B cell (primary cell): ENCODE data around the gene PILRB. TPM values are rescaled to one million over a fixed set of nuclear protein-coding genes. Genes with fewer than 3 reads are reported as not detected.
A peak's percentile ranks its signal among the peaks of the same experiment; 100 is the strongest.

Experiments used
- ATAC-seq: fragments of 200-7000 bp; cut with Tn5 transposase; one replicate; pipeline ENCODE4 v1.10.0; 2021; ENCODE audit warnings: low read depth, mild to moderate bottlenecking, moderate number of reproducible peaks, moderate library complexity
- CTCF ChIA-PET: fragments of 350-600 bp; sonication (Branson Sonifier 250); formaldehyde crosslinking; loops from one replicate; lab custom pipeline; 2021; ENCODE audit warnings: antibody characterized with exemption, inconsistent platforms; lab: Charles Lee
- POLR2A ChIA-PET: fragments of 350-600 bp; sonication (Branson Sonifier 250); formaldehyde crosslinking; loops from one replicate; lab custom pipeline; 2021; ENCODE audit warnings: antibody characterized with exemption; lab: Charles Lee
- DNase-seq: peaks from one replicate; pipeline ENCODE4 v3.0.0; 2013
- H2AFZ ChIP-seq: 2 replicates; pipeline ENCODE4 v1.6.1; 2012; ENCODE audit warnings: mild to moderate bottlenecking, low read depth, low read length; ENCODE audit not compliant: insufficient read depth, poor library complexity, severe bottlenecking
- H3K27ac ChIP-seq, 2 donors: 1 replicate in 1 of 2; 2 replicates in 1 of 2; pipeline ENCODE4 v1.5.1; 2012 to 2013; ENCODE audit warnings: low read length in 2 of 2, mild to moderate bottlenecking in 2 of 2, moderate library complexity in 1 of 2
- H3K27me3 ChIP-seq, 4 experiments: fragments of 200-600 bp in 1 of 4; sonication (generic) in 1 of 4; replicated peaks in 1 of 4; 1 replicate in 2 of 4; 2 replicates in 2 of 4; pipeline versions ENCODE4 v1.6.1 to v1.7.0; 2013 to 2016; ENCODE audit warnings: low read length in 3 of 4, mild to moderate bottlenecking in 2 of 4, mixed read lengths in 1 of 4, moderate library complexity in 1 of 4; ENCODE audit not compliant: insufficient read depth in 4 of 4, control insufficient read depth in 3 of 4; ENCODE audit errors: control extremely low read depth in 1 of 4
- H3K36me3 ChIP-seq, 2 experiments: replicated peaks in 1 of 2; 1 replicate in 1 of 2; 2 replicates in 1 of 2; pipeline versions ENCODE4 v1.6.1 to v1.7.1; 2013; ENCODE audit warnings: low read length in 1 of 2; ENCODE audit not compliant: insufficient read depth in 2 of 2, control insufficient read depth in 1 of 2; ENCODE audit errors: control extremely low read depth in 1 of 2, extremely low read depth in 1 of 2
- H3K4me1 ChIP-seq, 2 donors: fragments of 200-600 bp in 1 of 2; sonication (generic) in 1 of 2; 1 replicate in 1 of 2; 2 replicates in 1 of 2; pipeline versions ENCODE4 v1.5.1 to v1.6.1; 2013 to 2017; ENCODE audit warnings: low read length in 2 of 2; ENCODE audit not compliant: control insufficient read depth in 2 of 2, insufficient read depth in 2 of 2
- H3K4me2 ChIP-seq: replicated peaks from 2 replicates; pipeline ENCODE3; 2012; ENCODE audit warnings: mild to moderate bottlenecking, low read depth, low read length; ENCODE audit not compliant: poor library complexity, severe bottlenecking
- H3K4me3 ChIP-seq, 5 experiments: fragments of 200-600 bp in 1 of 5; sonication (generic) in 1 of 5; 1 replicate in 3 of 5; 2 replicates in 2 of 5; pipeline versions ENCODE4 v1.5.1 to v1.7.0; 2011 to 2016; ENCODE audit warnings: low read length in 4 of 5, mild to moderate bottlenecking in 4 of 5, low read depth in 2 of 5, control low read depth in 1 of 5, moderate library complexity in 1 of 5; ENCODE audit not compliant: insufficient read depth in 1 of 5; ENCODE audit errors: control extremely low read depth in 1 of 5, extremely low read depth in 1 of 5
- H3K79me2 ChIP-seq: fragments of 200-600 bp; sonication (generic); one replicate; pipeline ENCODE4 v1.6.0; 2016; ENCODE audit warnings: low read length; ENCODE audit not compliant: control insufficient read depth, insufficient read depth
- H3K9ac ChIP-seq: fragments of 200-600 bp; sonication (generic); 2 replicates; pipeline ENCODE4 v1.6.1; 2017; ENCODE audit warnings: mild to moderate bottlenecking, low read length, moderate library complexity
- H3K9me3 ChIP-seq, 3 donors: one replicate each; pipeline versions ENCODE4 v1.6.1 to v1.7.1; 2013; ENCODE audit warnings: low read length in 2 of 3; ENCODE audit not compliant: control insufficient read depth in 2 of 3, insufficient read depth in 1 of 3; ENCODE audit errors: control extremely low read depth in 1 of 3
- H4K20me1 ChIP-seq: 2 replicates; pipeline ENCODE4 v1.6.0; 2012; ENCODE audit warnings: mild to moderate bottlenecking, low read length; ENCODE audit not compliant: insufficient read depth, control insufficient read depth, poor library complexity, severe bottlenecking
- H3K27ac Mint-ChIP-seq: one replicate; pipeline ENCODE4 v1.8.0; 2021; ENCODE audit warnings: mixed read lengths
- H3K27me3 Mint-ChIP-seq: one replicate; pipeline ENCODE4 v1.8.0; 2021; ENCODE audit warnings: mixed read lengths
- H3K4me1 Mint-ChIP-seq: one replicate; pipeline ENCODE4 v1.8.0; 2021; ENCODE audit warnings: mixed read lengths
- H3K4me3 Mint-ChIP-seq: one replicate; pipeline ENCODE4 v1.8.0; 2021; ENCODE audit warnings: mixed read lengths
- H3K9me3 Mint-ChIP-seq: one replicate; pipeline ENCODE4 v1.8.0; 2022; ENCODE audit warnings: mixed read lengths; ENCODE audit not compliant: insufficient read depth
- CTCF ChIP-seq: fragments of 200-600 bp; IDR thresholded peaks from one replicate; pipeline ENCODE4 v1.8.0; 2022; ENCODE audit warnings: antibody characterized with exemption, mild to moderate bottlenecking
- EZH2 ChIP-seq: IDR thresholded peaks from 2 replicates; pipeline ENCODE4 v1.6.1; 2012; ENCODE audit warnings: borderline replicate concordance, low read depth, mild to moderate bottlenecking, moderate library complexity, low read length; ENCODE audit not compliant: insufficient read depth, poor library complexity, severe bottlenecking
- WGBS: methylation state at CpG from one replicate; pipeline ENCODE4 v1.1.5; 2013; ENCODE audit warnings: missing lambda C conversion rate; ENCODE audit not compliant: insufficient coverage; 5-methylcytosine and 5-hydroxymethylcytosine counted together
- intact Hi-C: fragments of 100-400 bp; cut with micrococcal nuclease; formaldehyde crosslinking; loops from one replicate; pipeline ENCODE4 v1.10.0; 2022
- polyA plus RNA-seq: library from polyadenylated mRNA; depleted of rRNA; stranded (reverse); fragments of >200 nt; gene quantifications from 2 replicates; pipeline ENCODE4 v1.2.3, GENCODE V29; 2012
- total RNA-seq, 2 donors: library from RNA; stranded (reverse); fragments of 120-200 nt in 1 of 2; gene quantifications; 1 replicate in 1 of 2; 2 replicates in 1 of 2; pipeline versions ENCODE4 v1.2.3 to v1.2.4, GENCODE V29; 2013 to 2022

PILRB gene
- total and polyA plus RNA-seq, 2 donors (not counting 1 experiment from before 2014, with no cell fraction given) = 162 to 391 TPM

DNA sequence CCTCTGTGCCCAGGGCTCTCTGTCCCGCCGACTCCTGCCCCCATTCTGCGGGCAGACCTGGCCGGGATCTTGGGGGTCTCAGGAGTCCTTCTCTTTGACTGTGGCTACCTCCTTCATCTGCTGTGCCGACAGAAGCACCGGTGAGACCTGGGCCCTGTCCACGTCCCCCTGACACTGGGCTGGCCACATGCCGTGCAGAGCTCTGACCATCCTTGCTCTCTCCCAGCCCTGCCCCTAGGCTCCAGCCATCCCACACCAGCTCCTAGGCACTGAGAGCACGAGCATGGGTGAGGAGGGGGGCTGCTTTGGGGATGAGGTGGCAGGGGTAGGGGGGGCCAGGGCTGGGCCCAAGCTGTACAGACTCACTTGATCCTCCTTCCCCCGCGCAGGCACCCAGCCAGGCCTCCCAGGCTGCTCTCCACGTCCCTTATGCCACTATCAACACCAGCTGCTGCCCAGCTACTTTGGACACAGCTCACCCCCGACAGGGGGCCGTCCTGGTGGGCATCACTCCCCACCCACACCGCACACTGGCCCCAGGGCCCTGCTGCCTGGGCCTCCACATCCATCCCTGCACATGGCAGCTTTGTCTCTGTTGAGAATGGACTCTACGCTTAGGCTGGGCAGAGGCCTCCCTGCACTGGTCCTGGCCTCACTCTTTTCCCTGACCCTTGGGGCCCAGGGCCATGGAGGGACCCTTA, 4.8 kb upstream of the PILRB start:
- Mint-ChIP-seq H3K9me3 (no peaks in the 10 kb centered on the region), H3K27ac (no peak overlapping the region), H3K4me1 (peaks cover 7% of the 10 kb centered on the region), H3K4me3 (no peak overlapping the region), H3K27me3 (no peaks in the 10 kb centered on the region)
- peaks cover 41% of the 10 kb centered on the region for H3K79me2 ChIP-seq
- H3K36me3 ChIP-seq = peaks cover 4 to 76% of the 10 kb centered on the region in 2 experiments
- H4K20me1 ChIP-seq = no peaks in the 10 kb centered on the region
- TF ChIP-seq EZH2 (no peak), CTCF (no peak)
- DNase-seq = no peak
- no peaks in the 10 kb centered on the region for H3K9me3 ChIP-seq
- ChIA-PET CTCF (interaction anchor here (0.9 kb wide), 1 partner anchor 55 kb away, joined by 3 read pairs; no protein-coding TSS in a partner anchor), POLR2A (interaction anchor here (0.7 kb wide), 1 partner anchor 84 kb away, joined by 3 read pairs; no protein-coding TSS in a partner anchor)
- ATAC-seq = no peak
- H3K27me3 ChIP-seq = no peaks in the 10 kb centered on the region
- no peak overlapping the region for H3K4me2 ChIP-seq
- intact Hi-C loops = no loop called here
- no peak overlapping the region for H2AFZ ChIP-seq
- peaks cover 2 to 23% of the 10 kb centered on the region in 2 donors for H3K4me1 ChIP-seq
- H3K27ac ChIP-seq = no peak overlapping the region
- H3K9ac ChIP-seq = no peak overlapping the region
- H3K4me3 ChIP-seq = no peak overlapping the region
- 100% methylated on average over 13 of the region's 16 CpGs for WGBS

DNA sequence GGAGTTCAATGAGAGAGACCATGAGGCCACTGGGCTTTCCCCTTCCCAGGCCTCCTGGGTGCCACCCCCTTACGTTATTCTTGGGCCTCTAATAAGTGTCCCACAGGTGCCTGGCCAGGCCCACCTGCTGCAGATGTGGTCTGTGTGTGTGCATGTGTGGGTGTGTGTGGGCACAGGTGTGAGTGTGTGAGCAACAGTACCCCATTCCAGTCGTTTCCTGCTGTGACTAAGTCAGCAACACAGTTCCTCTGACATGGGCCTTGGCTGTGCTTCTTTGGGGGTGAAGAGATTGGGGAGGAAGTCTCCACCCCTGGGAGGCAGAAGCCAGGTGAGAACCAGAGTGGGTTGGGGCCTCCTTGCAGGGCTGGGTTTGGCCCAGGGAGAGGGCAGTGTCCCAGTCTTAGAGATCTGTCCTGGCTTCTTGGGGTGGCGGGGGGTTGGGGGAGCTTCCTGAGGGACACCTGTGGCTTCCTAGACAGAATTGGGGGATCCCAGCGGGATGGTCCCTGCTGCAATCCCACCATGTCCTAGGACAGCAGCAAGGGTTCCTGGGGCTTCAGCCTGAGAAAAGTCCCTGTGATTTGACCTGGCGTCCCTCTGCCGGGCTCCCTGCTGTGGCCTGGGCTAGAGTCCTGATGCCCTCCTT, 4.1 kb upstream of the PILRB start:
- no peaks in the 10 kb centered on the region for H3K9me3 ChIP-seq
- POLR2A ChIA-PET = no interaction called here
- intact Hi-C loops = no loop called here
- Mint-ChIP-seq H3K4me3 (no peak overlapping the region), H3K27me3 (no peaks in the 10 kb centered on the region), H3K9me3 (no peaks in the 10 kb centered on the region), H3K4me1 (peaks cover 14% of the 10 kb centered on the region), H3K27ac (peak overlapping the region; percentile 26)
- H2AFZ ChIP-seq = no peak overlapping the region
- H3K27ac ChIP-seq = no peak overlapping the region
- no peaks in the 10 kb centered on the region for H3K27me3 ChIP-seq
- 84% methylated on average over 5 of the region's 6 CpGs for WGBS
- H3K79me2 ChIP-seq = peaks cover 37% of the 10 kb centered on the region
- DNase-seq (no peak), ATAC-seq (no peak)
- H3K9ac ChIP-seq = no peak overlapping the region
- H3K36me3 ChIP-seq = peaks cover 1 to 75% of the 10 kb centered on the region in 2 experiments
- H3K4me3 ChIP-seq = no peak overlapping the region
- TF ChIP-seq EZH2 (no peak), CTCF (no peak)
- CTCF ChIA-PET = interaction anchor here (0.7 to 1.0 kb wide), 4 partner anchors 54 to 221 kb away, joined by 3 to 4 read pairs (median 3); no protein-coding TSS in a partner anchor
- peaks cover 8 to 30% of the 10 kb centered on the region in 2 donors for H3K4me1 ChIP-seq
- H4K20me1 ChIP-seq = no peaks in the 10 kb centered on the region
- no peak overlapping the region for H3K4me2 ChIP-seq
